SKM-1 treated with dmso at 0.1 percent for 144 hours (cell line): ENCODE results near the gene ZNF597.
A peak's percentile ranks its signal among the peaks of the same experiment; 100 is the strongest.

Source experiments
- DNase-seq: peaks from one replicate; lab custom pipeline; 2025; ENCODE audit not compliant: unreplicated experiment; lab: John Stamatoyannopoulos, UW

Gene ZNF597

GRCh38 chr16:3443108-3444031 is at the start of gene ZNF597, which contains the start of gene NAA60:
Gene ZNF597 (minus strand): TSS chr16:3443504. CDS start chr16:3443153, 351 bp downstream.
Gene NAA60 (plus strand): TSS chr16:3443680. CDS start chr16:3476228, 32,548 bp downstream.
- DNase-seq = peak; percentile 86

- no peak for DNase-seq
Observed at GRCh38 chr16:3492356-3492755, 49.1 kb upstream of the ZNF597 start.

GRCh38 chr16:3490911-3491629 is 47.8 kb upstream of the ZNF597 start:
- DNase-seq = no peak

- no peak for DNase-seq
Observed at GRCh38 chr16:3488801-3489200, 45.5 kb upstream of the ZNF597 start.

- DNase-seq = no peak
Observed at GRCh38 chr16:3487521-3488410, 44.5 kb upstream of the ZNF597 start.

GRCh38 chr16:3486506-3487215 is 43.4 kb upstream of the ZNF597 start:
- no peak for DNase-seq

- no peak for DNase-seq
Observed at GRCh38 chr16:3485821-3486505, 42.7 kb upstream of the ZNF597 start.

- no peak for DNase-seq
Observed at GRCh38 chr16:3485097-3485745, 41.9 kb upstream of the ZNF597 start.

- no peak for DNase-seq
Observed at GRCh38 chr16:3484318-3485096, 41.2 kb upstream of the ZNF597 start.

GRCh38 chr16:3482659-3483241 is 39.4 kb upstream of the ZNF597 start:
- DNase-seq = no peak

GRCh38 chr16:3481696-3482658 is 38.7 kb upstream of the ZNF597 start:
- DNase-seq = no peak

GRCh38 chr16:3480901-3481695 is 37.8 kb upstream of the ZNF597 start:
- DNase-seq = no peak

- DNase-seq = no peak
Observed at GRCh38 chr16:3479654-3480216, 36.4 kb upstream of the ZNF597 start.

GRCh38 chr16:3478242-3478925 is 35.1 kb upstream of the ZNF597 start:
- DNase-seq = no peak

GRCh38 chr16:3476409-3476808 is 33.1 kb upstream of the ZNF597 start:
- no peak for DNase-seq
